K562 (cell line): ENCODE results near the gene RALGAPB. TPM values are rescaled to one million over a fixed set of nuclear protein-coding genes. Genes with fewer than 3 reads are reported as not detected.

ENCODE experiments used
- ATAC-seq: fragments of 200-7000 bp; cut with Tn5 transposase; 3 replicates; pipeline ENCODE4 v1.9.1; 2020; ENCODE audit warnings: moderate library complexity
- BruUV-seq: library from RNA; stranded (reverse); fragments of 400-500 nt; replicated peaks from 2 replicates; lab custom pipeline; 2021; lab: Mats Ljungman, UMichigan
- CTCF ChIA-PET: fragments of 300-600 bp; formaldehyde crosslinking; extraction: SDS; loops from one replicate; lab custom pipeline; 2021; ENCODE audit warnings: low intra/inter-chr PET ratio; lab: Yijun Ruan, JAX
- POLR2A ChIA-PET: fragments of 300-600, 350-650 bp; sonication (Branson Sonifier 250); formaldehyde crosslinking; extraction: SDS; loops from one replicate; lab custom pipeline; 2021; ENCODE audit warnings: antibody characterized with exemption, inconsistent platforms; lab: Yijun Ruan, JAX
- DNase-seq, 4 experiments: peaks; one replicate each; pipeline versions ENCODE4 v3.0.0 to v3.0.0-alpha.2; 2011 to 2018; ENCODE audit warnings: low spot score in 3 of 4, mixed read lengths in 3 of 4; ENCODE audit errors: extremely low read depth in 1 of 4
- FAIRE-seq: peaks from 2 replicates; lab custom pipeline; 2011; peaks lifted over from hg19 to GRCh38; lab: Jason Lieb, UNC
- H2AFZ ChIP-seq: 2 replicates; pipeline ENCODE4 v1.6.0; 2011; ENCODE audit warnings: low read depth, low read length, control low read depth, inconsistent platforms
- H3K27ac ChIP-seq: fragments of 200-600 bp; 3 replicates; pipeline ENCODE4 v1.8.0; 2011; ENCODE audit warnings: low read depth, mild to moderate bottlenecking, control low read depth, inconsistent platforms, low read length, moderate library complexity, mixed read lengths; ENCODE audit errors: extremely low read depth
- H3K27me3 ChIP-seq, 2 experiments: fragments of 300-600 bp in 1 of 2; 2 replicates in 1 of 2; 3 replicates in 1 of 2; pipeline versions ENCODE4 v1.6.0 to v1.8.0; 2011; ENCODE audit warnings: inconsistent platforms in 2 of 2, low read length in 2 of 2, mild to moderate bottlenecking in 1 of 2, mixed read lengths in 1 of 2, moderate library complexity in 1 of 2; ENCODE audit not compliant: control insufficient read depth in 2 of 2, insufficient read depth in 2 of 2
- H3K36me3 ChIP-seq: fragments of 300-600 bp; 3 replicates; pipeline ENCODE4 v1.8.0; 2011; ENCODE audit warnings: mild to moderate bottlenecking, low read length, inconsistent platforms; ENCODE audit not compliant: control insufficient read depth, insufficient read depth
- H3K4me1 ChIP-seq, 2 experiments: fragments of 200-600 bp in 1 of 2; replicated peaks in 1 of 2; 2 replicates in 1 of 2; 3 replicates in 1 of 2; pipeline versions ENCODE4 v1.5.1 to v1.8.0; 2011; ENCODE audit warnings: inconsistent platforms in 2 of 2, low read length in 2 of 2, mild to moderate bottlenecking in 1 of 2, mixed read lengths in 1 of 2, moderate library complexity in 1 of 2; ENCODE audit not compliant: control insufficient read depth in 2 of 2, insufficient read depth in 2 of 2
- H3K4me2 ChIP-seq: 2 replicates; pipeline ENCODE4 v1.6.1; 2011; ENCODE audit warnings: low read length, control low read depth, inconsistent platforms, mixed read lengths; ENCODE audit not compliant: insufficient read depth
- H3K4me3 ChIP-seq: fragments of 200-600 bp; sonication (generic), shearing (Covaris generic); 2 replicates; pipeline ENCODE4 v1.5.1; 2016; ENCODE audit warnings: control low read depth, inconsistent platforms
- H3K79me2 ChIP-seq: fragments of 200-600 bp; 3 replicates; pipeline ENCODE4 v1.8.0; 2011; ENCODE audit warnings: low read length, inconsistent platforms; ENCODE audit not compliant: control insufficient read depth, insufficient read depth
- H3K9ac ChIP-seq, 2 experiments: 2 replicates each; pipeline versions ENCODE4 v1.6.0 to v1.6.1; 2011; ENCODE audit warnings: low read depth in 2 of 2, low read length in 2 of 2, control low read depth in 1 of 2, inconsistent platforms in 1 of 2, mild to moderate bottlenecking in 1 of 2, mixed read lengths in 1 of 2; ENCODE audit not compliant: insufficient read depth in 1 of 2
- H3K9me1 ChIP-seq: one replicate; pipeline ENCODE4 v1.6.0; 2011; ENCODE audit warnings: inconsistent platforms, mild to moderate bottlenecking, low read length, moderate library complexity; ENCODE audit not compliant: control insufficient read depth, insufficient read depth
- H3K9me3 ChIP-seq: replicated peaks from 2 replicates; pipeline ENCODE4 v1.5.1; 2011; ENCODE audit warnings: low read depth, low read length, inconsistent platforms; ENCODE audit not compliant: control insufficient read depth, insufficient read depth
- H4K20me1 ChIP-seq: replicated peaks from 2 replicates; pipeline ENCODE4 v1.6.1; 2011; ENCODE audit warnings: low read length, inconsistent platforms, mixed read lengths; ENCODE audit not compliant: control insufficient read depth, insufficient read depth
- EP300 ChIP-seq: IDR thresholded peaks from 2 replicates; pipeline ENCODE4 v1.6.1; 2012; ENCODE audit warnings: low read length, improper control_type of control experiment
- FOXM1 ChIP-seq, 2 experiments: fragments of 450-650 bp in 1 of 2; sonication (generic) in 1 of 2; formaldehyde crosslinking in 1 of 2; IDR thresholded peaks; 2 replicates each; pipeline versions ENCODE4 v1.6.1 to v1.9.0; 2017 to 2022; ENCODE audit warnings: low read depth in 2 of 2, mild to moderate bottlenecking in 2 of 2, missing genetic modification reagents in 1 of 2, moderate library complexity in 1 of 2
- FOXP1 ChIP-seq: sonication (generic); formaldehyde crosslinking; IDR thresholded peaks from 2 replicates; pipeline ENCODE4 v1.8.0; 2022; ENCODE audit warnings: mild to moderate bottlenecking, missing genetic modification reagents
- HSF4 ChIP-seq: fragments of 250-450 bp; sonication (Bioruptor Pico); IDR thresholded peaks from 2 replicates; pipeline ENCODE4 v2.1.2; 2022; ENCODE audit warnings: mild to moderate bottlenecking, moderate library complexity, borderline replicate concordance
- PTBP1 ChIP-seq: fragments of 200-400 bp; formaldehyde crosslinking; IDR thresholded peaks from 2 replicates; pipeline ENCODE4 v1.6.1; 2017; ENCODE audit warnings: low read depth, low read length
- PTTG1 ChIP-seq: fragments of 450-650 bp; IDR thresholded peaks from 2 replicates; pipeline ENCODE4 v1.6.1; 2016; ENCODE audit warnings: low read depth, mild to moderate bottlenecking, missing genetic modification characterization, missing compliant biosample characterization
- SMARCC2 ChIP-seq: fragments of 450-650 bp; IDR thresholded peaks from 2 replicates; pipeline ENCODE4 v1.6.1; 2017; ENCODE audit warnings: antibody characterized with exemption, moderate library complexity, mild to moderate bottlenecking, low read depth
- WGBS: fragments of 100-300 bp; shearing (Covaris generic); methylation state at CpG from one replicate; pipeline ENCODE4 v1.1.6; 2016; ENCODE audit warnings: low coverage, mixed read lengths; ENCODE audit not compliant: insufficient coverage; ENCODE audit errors: missing lambda C conversion rate; 5-methylcytosine and 5-hydroxymethylcytosine counted together
- in situ Hi-C: fragments of 300-500 bp; cut with MboI; formaldehyde crosslinking; loops from 4 replicates; pipeline ENCODE4 v1.15.0; 2018; ENCODE audit warnings: inconsistent platforms, mixed read lengths
- intact Hi-C: fragments of 100-400 bp; cut with micrococcal nuclease; formaldehyde crosslinking; loops from 2 replicates; pipeline ENCODE4 v1.14.2; 2022
- polyA plus RNA-seq, 8 experiments: library from polyadenylated mRNA; depleted of rRNA in 4 of 8; stranded (reverse) in 5 of 8; unstranded in 3 of 8; fragments of >200 nt; fragmentation: Nextera tagmentation in 2 of 8; fragmentation: Illumina TruSeq in 1 of 8; extraction: Ambion mirVana in 2 of 8; extraction: Trizol in 1 of 8; gene quantifications; 2 replicates each; pipeline versions ENCODE4 v1.2.1 to v1.2.3, GENCODE V29; 2011 to 2014; ENCODE audit warnings: inconsistent platforms in 1 of 8, missing spikeins in 1 of 8
- total RNA-seq, 7 experiments: library from RNA; depleted of rRNA in 6 of 7; stranded (reverse); fragments of >200 nt in 6 of 7; fragmentation: Illumina TruSeq in 2 of 7; extraction: Trizol in 2 of 7; gene quantifications; 2 replicates each; pipeline versions ENCODE4 v1.2.1 to v1.2.3, GENCODE V29; 2011 to 2021; ENCODE audit warnings: low replicate concordance in 1 of 7
- TF ChIP-seq, protein P1 (sequence below), 2 experiments: fragments of 450-650 bp; formaldehyde crosslinking in 1 of 2; IDR thresholded peaks; 2 replicates each; pipeline versions ENCODE4 v1.4.0 to v1.6.1; 2014 to 2020; ENCODE audit warnings: mild to moderate bottlenecking in 2 of 2, borderline replicate concordance in 1 of 2, low read depth in 1 of 2

Gene RALGAPB
- total and polyA plus RNA-seq, 9 of the 15 experiments (the other 6 are each of a cell fraction or from before 2014, with no cell fraction given): 4.3 to 25.6 (median 13.6) TPM

- intact Hi-C loops: loop anchor here (5.0 kb wide), 1 partner anchor 37 kb away; the partner anchor contains the start of gene RALGAPB
- Histone ChIP-seq H3K4me3 (peak within 1 kb of the TSS; percentile 95), H2AFZ (peak within 1 kb of the TSS; percentile 89), H3K79me2 (peaks cover 52% of the 10 kb centered on the region), H3K9ac (peak within 1 kb of the TSS; percentile 98 to 99), H3K27ac (peak within 1 kb of the TSS; percentile 94), H3K9me1 (peaks cover 11% of the 10 kb centered on the region), H4K20me1 (peaks cover 40% of the 10 kb centered on the region), H3K4me2 (peak within 1 kb of the TSS; percentile 97), H3K9me3 (no peaks in the 10 kb centered on the region), H3K36me3 (peaks cover 49% of the 10 kb centered on the region), H3K27me3 (no peaks in the 10 kb centered on the region), H3K4me1 (peaks cover 20 to 25% of the 10 kb centered on the region in 2 experiments; a peak in 4 of 5 replicates)
- peak; percentile 93 for FAIRE-seq
- in situ Hi-C loops: no loop called here
- ATAC-seq: peak; percentile 86
- TSS peak; percentile 62 for BruUV-seq
- peak; percentile 84 to 97 (median 90) for DNase-seq
- CTCF ChIA-PET: interaction anchor here (0.9 to 2.6 kb wide), 3 partner anchors 11 to 37 kb away, joined by 3 to 72 read pairs (median 4); no protein-coding TSS in a partner anchor
- under 1% methylated on average over 63 of the region's 65 CpGs for WGBS
- POLR2A ChIA-PET: interaction anchor here (0.5 to 5.6 kb wide), 22 partner anchors 10 to 679 kb away, joined by 3 to 130 read pairs (median 4); partner anchors contain the start of gene RALGAPB
- TF ChIP-seq SMARCC2: no peak
- TF ChIP-seq, protein P1, sequence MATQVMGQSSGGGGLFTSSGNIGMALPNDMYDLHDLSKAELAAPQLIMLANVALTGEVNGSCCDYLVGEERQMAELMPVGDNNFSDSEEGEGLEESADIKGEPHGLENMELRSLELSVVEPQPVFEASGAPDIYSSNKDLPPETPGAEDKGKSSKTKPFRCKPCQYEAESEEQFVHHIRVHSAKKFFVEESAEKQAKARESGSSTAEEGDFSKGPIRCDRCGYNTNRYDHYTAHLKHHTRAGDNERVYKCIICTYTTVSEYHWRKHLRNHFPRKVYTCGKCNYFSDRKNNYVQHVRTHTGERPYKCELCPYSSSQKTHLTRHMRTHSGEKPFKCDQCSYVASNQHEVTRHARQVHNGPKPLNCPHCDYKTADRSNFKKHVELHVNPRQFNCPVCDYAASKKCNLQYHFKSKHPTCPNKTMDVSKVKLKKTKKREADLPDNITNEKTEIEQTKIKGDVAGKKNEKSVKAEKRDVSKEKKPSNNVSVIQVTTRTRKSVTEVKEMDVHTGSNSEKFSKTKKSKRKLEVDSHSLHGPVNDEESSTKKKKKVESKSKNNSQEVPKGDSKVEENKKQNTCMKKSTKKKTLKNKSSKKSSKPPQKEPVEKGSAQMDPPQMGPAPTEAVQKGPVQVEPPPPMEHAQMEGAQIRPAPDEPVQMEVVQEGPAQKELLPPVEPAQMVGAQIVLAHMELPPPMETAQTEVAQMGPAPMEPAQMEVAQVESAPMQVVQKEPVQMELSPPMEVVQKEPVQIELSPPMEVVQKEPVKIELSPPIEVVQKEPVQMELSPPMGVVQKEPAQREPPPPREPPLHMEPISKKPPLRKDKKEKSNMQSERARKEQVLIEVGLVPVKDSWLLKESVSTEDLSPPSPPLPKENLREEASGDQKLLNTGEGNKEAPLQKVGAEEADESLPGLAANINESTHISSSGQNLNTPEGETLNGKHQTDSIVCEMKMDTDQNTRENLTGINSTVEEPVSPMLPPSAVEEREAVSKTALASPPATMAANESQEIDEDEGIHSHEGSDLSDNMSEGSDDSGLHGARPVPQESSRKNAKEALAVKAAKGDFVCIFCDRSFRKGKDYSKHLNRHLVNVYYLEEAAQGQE (IDR thresholded peaks at IDR 0.05; ENCODE audit: borderline replicate concordance): peak; percentile 57; the same call in 1 of the 2 replicates
- TF ChIP-seq, protein P1 (CRISPR knock-in tag; IDR thresholded peaks at IDR 0.05; ENCODE audit: low read depth): peak; percentile 34; the same call in 1 of the 2 replicates
- no peak for TF ChIP-seq PTBP1
- TF ChIP-seq FOXM1 (IDR thresholded peaks at IDR 0.05; ENCODE audit: low read depth): peak; percentile 61
- TF ChIP-seq FOXM1 (CRISPR knock-in tag; IDR thresholded peaks at IDR 0.05; ENCODE audit: low read depth): no peak
- TF ChIP-seq EP300: peak; percentile 47
- TF ChIP-seq HSF4 (CRISPR knock-in tag): no peak
- peak; percentile 96 for TF ChIP-seq FOXP1
- no peak for TF ChIP-seq PTTG1
These were observed 37.7 kb upstream of the RALGAPB start, which contains the start of gene SNHG17 for GRCh38 chr20:38434770-38435554. Gene SNHG17 (minus strand): TSS chr20:38435328.
